ENCODE data around the gene ACVR1.
"Not testable (repeated sequence)": the region's sequence is repeated elsewhere in the genome, so short reads cannot be mapped to it uniquely, and the experiment has no call there.

ACVR1 gene

DNA sequence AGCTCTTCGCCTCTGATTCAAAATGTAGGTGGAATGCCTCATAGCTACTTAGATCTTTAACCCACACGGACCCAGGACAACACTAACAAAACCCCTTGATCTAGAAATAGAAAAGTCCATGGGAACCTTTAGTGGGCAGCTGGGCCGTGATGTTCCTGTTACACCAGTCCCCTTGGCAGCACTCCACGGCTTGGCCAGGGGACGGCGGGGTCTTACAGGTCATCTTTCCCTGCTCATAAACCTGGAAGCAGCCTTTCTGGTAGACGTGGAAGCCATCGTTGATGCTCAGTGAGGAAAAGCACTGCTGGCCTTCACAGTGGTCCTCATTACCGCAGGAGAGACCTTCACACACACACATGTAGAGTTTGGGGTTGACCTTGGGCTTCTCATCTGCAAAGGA, 95.9 kb downstream of the ACVR1 start:
- FAIRE-seq (no peak), DNase-seq (ENCODE audit: insufficient read length, low spot score) (no peak)
- no peak for TF ChIP-seq POLR2A (IDR thresholded peaks at IDR 0.05; ENCODE audit: low read depth, low read length)

- no peak for TF ChIP-seq POLR2A (IDR thresholded peaks at IDR 0.05; ENCODE audit: low read depth, low read length)
- no peak for FAIRE-seq
- DNase-seq (ENCODE audit: insufficient read length, low spot score): no peak
Measured at GRCh38 chr2:157779794-157780193, 96.3 kb downstream of the ACVR1 start.

DNA sequence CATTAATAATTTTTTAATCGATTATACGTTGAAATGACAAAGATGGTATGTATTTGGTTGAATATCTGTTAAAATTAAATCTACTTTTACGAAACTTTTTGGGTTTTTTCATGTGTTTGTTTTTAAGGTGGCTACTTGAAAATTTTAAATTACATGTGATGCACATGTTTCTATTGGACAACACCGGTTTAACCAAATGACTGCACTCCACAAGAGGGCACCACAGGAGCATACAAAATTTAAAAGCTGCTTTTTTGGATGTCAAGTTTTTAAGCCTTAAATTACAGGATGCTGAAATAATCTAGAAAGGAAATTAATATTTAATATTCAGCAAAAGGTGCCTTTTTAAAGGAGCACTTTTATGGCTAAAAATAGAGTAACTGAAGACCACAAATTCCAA, 98.7 kb downstream of the ACVR1 start:
- DNase-seq (ENCODE audit: insufficient read length, low spot score) (no peak), FAIRE-seq (peak; percentile 89)
- no peak for TF ChIP-seq POLR2A (IDR thresholded peaks at IDR 0.05; ENCODE audit: low read depth, low read length)

DNA sequence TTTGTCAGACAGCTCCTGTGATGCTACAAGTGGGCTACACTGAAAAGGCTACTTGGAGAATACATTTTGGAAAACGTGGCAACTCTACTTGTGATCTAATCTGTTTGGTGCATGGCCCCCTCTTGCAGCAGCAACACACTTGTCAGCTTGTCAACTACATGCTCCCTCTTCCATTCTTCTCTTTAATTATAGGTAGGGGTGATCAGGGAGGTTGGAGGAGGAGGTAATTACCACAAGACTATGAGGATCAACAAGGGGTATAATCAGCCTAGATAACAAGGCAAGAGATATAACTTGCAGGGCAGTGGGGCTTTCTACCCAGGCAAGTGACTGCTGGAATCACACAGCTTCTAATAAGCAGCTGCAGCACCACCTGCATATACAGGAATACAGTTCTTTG, 104.9 kb downstream of the ACVR1 start:
- DNase-seq (ENCODE audit: insufficient read length, low spot score) (no peak), FAIRE-seq (no peak)
- no peak for TF ChIP-seq POLR2A (IDR thresholded peaks at IDR 0.05; ENCODE audit: low read depth, low read length)

GRCh38 chr2:157769856-157770255, 106.3 kb downstream of the ACVR1 start:
- DNase-seq (ENCODE audit: insufficient read length, low spot score): no peak
- no peak for FAIRE-seq
- TF ChIP-seq POLR2A (IDR thresholded peaks at IDR 0.05; ENCODE audit: low read depth, low read length): no peak

- DNase-seq (ENCODE audit: insufficient read length, low spot score): no peak
- no peak for TF ChIP-seq POLR2A (IDR thresholded peaks at IDR 0.05; ENCODE audit: low read depth, low read length)
- FAIRE-seq: no peak
Measured at GRCh38 chr2:157764386-157764785, 111.7 kb downstream of the ACVR1 start.

DNA sequence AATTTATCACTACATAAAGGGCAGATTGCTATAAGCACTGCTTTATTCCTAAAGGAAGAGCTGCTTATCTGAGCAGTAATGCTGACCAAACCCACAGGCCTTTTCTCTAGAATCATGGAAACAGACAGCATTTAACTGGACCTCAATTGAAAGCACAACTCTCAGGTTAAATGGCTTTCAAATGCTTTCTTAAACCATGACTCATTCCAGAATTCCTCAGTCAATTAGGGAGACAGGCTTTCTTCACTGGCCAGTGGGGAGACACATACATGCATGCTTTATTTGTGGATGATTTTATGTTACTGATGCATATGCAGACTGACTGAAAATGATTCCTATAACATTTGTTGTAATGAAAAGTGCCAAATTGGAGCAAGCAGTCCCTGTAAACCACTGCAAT, 114.6 kb downstream of the ACVR1 start:
- DNase-seq (ENCODE audit: insufficient read length, low spot score): no peak
- FAIRE-seq: no peak
- no peak for TF ChIP-seq POLR2A (IDR thresholded peaks at IDR 0.05; ENCODE audit: low read depth, low read length)

- no peak for DNase-seq (ENCODE audit: insufficient read length, low spot score)
- FAIRE-seq: no peak
- TF ChIP-seq POLR2A (IDR thresholded peaks at IDR 0.05; ENCODE audit: low read depth, low read length): no peak
Measured at GRCh38 chr2:157760949-157761348, 115.2 kb downstream of the ACVR1 start.

- FAIRE-seq: no peak
- no peak for TF ChIP-seq POLR2A (IDR thresholded peaks at IDR 0.05; ENCODE audit: low read depth, low read length)
- no peak for DNase-seq (ENCODE audit: insufficient read length, low spot score)
Measured at GRCh38 chr2:157759855-157760254, 116.3 kb downstream of the ACVR1 start.

DNA sequence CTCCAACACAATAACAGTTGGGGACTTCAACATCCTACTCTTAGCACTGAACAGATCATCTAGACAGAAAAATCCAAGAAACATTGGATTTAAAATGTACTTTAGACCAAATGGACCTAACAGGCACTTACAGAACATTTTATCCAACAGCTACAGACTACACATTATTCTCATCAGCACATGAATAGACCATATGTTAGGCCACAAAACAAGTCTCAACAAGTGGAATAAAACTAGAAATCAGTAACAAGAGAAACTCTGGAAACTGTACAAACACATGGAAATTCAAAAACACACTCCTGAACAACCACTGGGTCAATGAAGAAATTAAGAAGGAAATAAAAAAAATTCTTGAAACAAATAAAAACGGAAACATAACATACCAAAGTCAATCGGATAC, 117.5 kb downstream of the ACVR1 start:
- FAIRE-seq (no peak), DNase-seq (ENCODE audit: insufficient read length, low spot score) (no peak)
- no peak for TF ChIP-seq POLR2A (IDR thresholded peaks at IDR 0.05; ENCODE audit: low read depth, low read length)

DNA sequence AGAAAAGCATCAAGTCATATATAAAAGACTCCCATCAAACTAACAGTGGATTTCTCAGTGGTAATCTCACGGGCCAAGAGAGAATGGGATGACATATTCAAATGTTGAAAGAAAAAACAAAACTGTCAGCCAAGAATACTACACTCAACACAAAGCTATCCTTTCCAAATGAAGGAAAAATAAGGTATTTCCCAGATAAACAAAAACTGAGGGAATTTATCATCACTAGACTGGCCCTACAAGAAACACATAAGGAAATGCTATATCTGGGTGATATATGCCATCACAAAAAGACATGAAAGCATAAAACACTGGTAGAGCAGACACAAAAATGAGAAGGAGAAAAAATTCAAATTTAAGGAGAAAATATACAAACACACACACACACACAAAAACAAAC, 118.6 kb downstream of the ACVR1 start:
- DNase-seq (ENCODE audit: insufficient read length, low spot score) (no peak), FAIRE-seq (no peak)
- no peak for TF ChIP-seq POLR2A (IDR thresholded peaks at IDR 0.05; ENCODE audit: low read depth, low read length)

GRCh38 chr2:157756447-157756846, 119.7 kb downstream of the ACVR1 start:
- FAIRE-seq: not testable (repeated sequence)

DNA sequence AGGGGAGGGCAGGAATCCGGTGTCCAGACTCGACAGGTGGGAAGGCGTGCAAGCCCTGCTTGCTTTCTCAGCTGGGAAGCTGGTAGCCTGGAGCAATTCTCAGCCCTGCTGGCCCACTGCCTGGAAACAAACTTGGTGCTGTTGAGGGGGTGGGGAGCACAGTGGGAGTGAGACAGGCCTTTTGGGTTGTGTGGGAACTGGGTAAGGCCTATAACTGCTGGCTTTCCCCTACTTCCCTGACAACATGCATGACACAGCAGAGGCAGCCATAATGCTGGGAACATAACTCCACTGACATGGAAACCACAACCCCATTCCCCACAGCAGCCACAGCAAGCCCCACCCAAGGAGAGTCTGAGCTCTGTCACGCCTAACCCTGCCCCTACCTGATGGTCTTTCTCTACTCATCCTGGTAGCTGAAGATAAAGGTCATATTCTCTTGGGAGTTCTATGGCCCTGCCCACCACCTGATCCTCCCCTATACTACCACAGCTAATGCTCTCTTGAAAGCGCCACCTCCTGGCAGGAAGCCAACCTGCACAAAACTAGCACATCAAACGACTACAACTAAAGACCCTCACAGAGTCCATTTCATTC, 124.6 kb downstream of the ACVR1 start:
- no peak for DNase-seq (ENCODE audit: insufficient read length, low spot score)
- no peak for FAIRE-seq
- no peak for TF ChIP-seq POLR2A (IDR thresholded peaks at IDR 0.05; ENCODE audit: low read depth, low read length)

More at GRCh38 chr2:157756447-157756846, 119.7 kb downstream of the ACVR1 start:
- DNase-seq (ENCODE audit: insufficient read length, low spot score): not testable (repeated sequence)

DNA sequence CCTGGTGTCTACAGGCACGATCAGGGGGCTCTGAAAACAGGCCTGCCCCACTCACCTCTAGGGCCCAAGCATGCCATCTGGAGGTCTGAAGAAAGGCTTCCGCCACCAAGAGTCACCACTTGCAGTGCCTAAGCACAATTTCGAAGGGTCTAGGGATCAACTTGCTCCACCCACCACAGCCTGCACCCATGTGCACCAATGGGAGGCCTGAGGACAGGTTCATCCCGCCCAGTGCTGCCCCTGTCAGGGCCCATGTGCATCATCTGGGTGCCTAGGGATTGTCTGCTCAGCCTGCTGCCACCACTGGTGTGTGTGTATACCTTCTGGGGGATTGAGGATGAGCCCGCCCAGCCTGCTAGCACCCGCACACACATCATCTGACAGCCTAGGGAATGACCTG, 126.4 kb downstream of the ACVR1 start:
- no peak for TF ChIP-seq POLR2A (IDR thresholded peaks at IDR 0.05; ENCODE audit: low read depth, low read length)
- FAIRE-seq: no peak
- no peak for DNase-seq (ENCODE audit: insufficient read length, low spot score)

DNA sequence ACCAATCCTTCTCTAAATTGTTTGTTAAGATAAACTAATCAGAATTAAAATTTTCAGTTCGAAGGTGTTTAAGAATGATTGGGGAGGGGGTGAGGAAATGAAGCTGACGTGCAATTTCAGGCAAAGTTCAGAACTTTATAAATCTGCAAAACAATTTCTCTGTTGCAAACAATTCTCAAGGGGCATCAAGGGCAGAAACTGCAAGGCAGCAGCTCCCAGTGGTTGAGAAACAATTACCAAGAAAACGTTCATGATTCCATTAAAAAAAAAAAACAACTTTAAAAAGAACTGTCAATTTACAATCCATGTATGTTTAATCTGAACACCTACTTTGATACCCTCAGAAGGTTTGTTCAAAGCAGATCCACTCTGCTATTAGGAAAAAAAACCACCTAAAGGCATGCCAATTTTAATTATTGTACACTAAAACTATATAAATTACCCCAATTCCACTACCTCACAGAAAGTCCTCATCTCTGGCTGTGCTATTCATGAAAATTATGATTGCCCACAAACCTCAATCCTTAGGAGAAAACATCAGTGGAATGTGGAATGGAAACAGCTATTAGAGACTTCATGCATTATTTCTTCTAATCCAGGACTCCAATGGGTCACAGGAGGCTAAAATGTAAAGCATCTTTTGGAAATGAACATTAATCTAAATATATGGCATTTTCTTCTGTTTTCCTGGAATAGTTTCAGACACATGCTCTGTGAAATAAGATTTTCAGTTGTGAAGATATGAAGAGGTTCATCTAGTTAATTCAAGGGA, 127.6 kb downstream of the ACVR1 start:
- no peak for TF ChIP-seq POLR2A (IDR thresholded peaks at IDR 0.05; ENCODE audit: low read depth, low read length)
- FAIRE-seq: no peak
- no peak for DNase-seq (ENCODE audit: insufficient read length, low spot score)
